GM23338 (cell line): ENCODE results near the gene LSP1.

Experiments
- EZH2 ChIP-seq: fragments of 200-600 bp; sonication (generic); IDR thresholded peaks from one replicate; pipeline ENCODE4 v1.8.0; 2017; ENCODE audit warnings: antibody characterized with exemption, mild to moderate bottlenecking, low read depth; ENCODE audit not compliant: unreplicated experiment
- EZH2phosphoT487 ChIP-seq: fragments of 200-600 bp; sonication (generic); IDR thresholded peaks from one replicate; pipeline ENCODE4 v1.8.1; 2018; ENCODE audit warnings: antibody characterized with exemption; ENCODE audit not compliant: unreplicated experiment
- JUNB ChIP-seq: IDR thresholded peaks from one replicate; pipeline ENCODE4 v1.6.1; 2016; ENCODE audit warnings: antibody characterized with exemption; ENCODE audit not compliant: unreplicated experiment
- POLR2AphosphoS5 ChIP-seq: IDR thresholded peaks from 2 replicates; pipeline ENCODE4 v1.6.1; 2016; ENCODE audit warnings: antibody characterized with exemption, low read depth
- ZNF331 ChIP-seq: fragments of 250-450 bp; sonication (Bioruptor Pico); IDR thresholded peaks from 2 replicates; pipeline ENCODE4 v1.5.0; 2020; ENCODE audit warnings: low read depth, mild to moderate bottlenecking, moderate library complexity
- TF ChIP-seq, protein P1 (sequence below), 2 experiments: fragments of 200-600 bp in 1 of 2; sonication (generic) in 1 of 2; conservative IDR thresholded peaks; 2 replicates each; pipeline versions ENCODE4 v1.5.1 to v1.6.1; 2016 to 2017; ENCODE audit warnings: antibody characterized with exemption in 2 of 2, low read depth in 2 of 2, mild to moderate bottlenecking in 2 of 2, moderate library complexity in 1 of 2
- TF ChIP-seq, protein P2 (sequence below): IDR thresholded peaks from one replicate; pipeline ENCODE4 v1.6.1; 2018; ENCODE audit warnings: antibody characterized with exemption; ENCODE audit not compliant: unreplicated experiment
- TF ChIP-seq, protein P3 (sequence below): IDR thresholded peaks from 2 replicates; pipeline ENCODE4 v1.6.1; 2016; ENCODE audit warnings: antibody characterized with exemption

DNA sequence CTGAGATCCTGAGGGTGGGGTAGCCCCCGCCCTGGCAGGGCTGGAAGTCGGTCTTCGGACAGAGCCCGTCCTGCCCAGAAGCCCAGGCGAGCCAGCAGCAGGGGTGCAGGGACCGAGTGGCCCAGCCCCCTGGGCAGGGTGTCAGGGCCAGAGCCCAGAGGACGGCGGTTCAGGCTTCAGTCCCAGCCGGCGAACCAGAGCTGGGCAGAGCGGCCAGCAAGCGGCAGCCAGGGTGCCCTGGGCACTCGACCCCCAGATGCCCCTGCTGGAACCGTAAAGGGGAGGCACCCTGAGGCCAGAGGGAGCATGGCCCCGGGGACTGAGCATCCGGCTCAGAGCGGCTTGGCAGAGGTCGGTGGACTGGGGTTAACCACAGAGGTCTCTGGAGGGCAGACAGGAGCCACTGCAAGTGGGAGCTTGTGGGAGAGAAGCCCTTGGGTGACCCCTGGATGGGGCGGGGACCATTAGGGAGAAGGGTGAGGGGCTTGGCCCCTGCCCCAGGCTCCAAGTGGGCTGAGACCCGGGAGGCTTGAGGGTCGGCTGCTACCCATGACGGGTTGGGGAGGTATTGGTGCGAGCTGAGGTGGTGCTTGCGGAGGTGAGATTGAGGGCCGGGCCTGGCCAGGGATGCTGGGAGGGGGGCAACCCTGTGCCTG lies 15.9 kb downstream of the LSP1 start:
- TF ChIP-seq, protein P1, sequence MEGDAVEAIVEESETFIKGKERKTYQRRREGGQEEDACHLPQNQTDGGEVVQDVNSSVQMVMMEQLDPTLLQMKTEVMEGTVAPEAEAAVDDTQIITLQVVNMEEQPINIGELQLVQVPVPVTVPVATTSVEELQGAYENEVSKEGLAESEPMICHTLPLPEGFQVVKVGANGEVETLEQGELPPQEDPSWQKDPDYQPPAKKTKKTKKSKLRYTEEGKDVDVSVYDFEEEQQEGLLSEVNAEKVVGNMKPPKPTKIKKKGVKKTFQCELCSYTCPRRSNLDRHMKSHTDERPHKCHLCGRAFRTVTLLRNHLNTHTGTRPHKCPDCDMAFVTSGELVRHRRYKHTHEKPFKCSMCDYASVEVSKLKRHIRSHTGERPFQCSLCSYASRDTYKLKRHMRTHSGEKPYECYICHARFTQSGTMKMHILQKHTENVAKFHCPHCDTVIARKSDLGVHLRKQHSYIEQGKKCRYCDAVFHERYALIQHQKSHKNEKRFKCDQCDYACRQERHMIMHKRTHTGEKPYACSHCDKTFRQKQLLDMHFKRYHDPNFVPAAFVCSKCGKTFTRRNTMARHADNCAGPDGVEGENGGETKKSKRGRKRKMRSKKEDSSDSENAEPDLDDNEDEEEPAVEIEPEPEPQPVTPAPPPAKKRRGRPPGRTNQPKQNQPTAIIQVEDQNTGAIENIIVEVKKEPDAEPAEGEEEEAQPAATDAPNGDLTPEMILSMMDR (conservative IDR thresholded peaks at IDR 0.05; ENCODE audit: low read depth in 2 of 2) = no peak
- TF ChIP-seq, protein P2, sequence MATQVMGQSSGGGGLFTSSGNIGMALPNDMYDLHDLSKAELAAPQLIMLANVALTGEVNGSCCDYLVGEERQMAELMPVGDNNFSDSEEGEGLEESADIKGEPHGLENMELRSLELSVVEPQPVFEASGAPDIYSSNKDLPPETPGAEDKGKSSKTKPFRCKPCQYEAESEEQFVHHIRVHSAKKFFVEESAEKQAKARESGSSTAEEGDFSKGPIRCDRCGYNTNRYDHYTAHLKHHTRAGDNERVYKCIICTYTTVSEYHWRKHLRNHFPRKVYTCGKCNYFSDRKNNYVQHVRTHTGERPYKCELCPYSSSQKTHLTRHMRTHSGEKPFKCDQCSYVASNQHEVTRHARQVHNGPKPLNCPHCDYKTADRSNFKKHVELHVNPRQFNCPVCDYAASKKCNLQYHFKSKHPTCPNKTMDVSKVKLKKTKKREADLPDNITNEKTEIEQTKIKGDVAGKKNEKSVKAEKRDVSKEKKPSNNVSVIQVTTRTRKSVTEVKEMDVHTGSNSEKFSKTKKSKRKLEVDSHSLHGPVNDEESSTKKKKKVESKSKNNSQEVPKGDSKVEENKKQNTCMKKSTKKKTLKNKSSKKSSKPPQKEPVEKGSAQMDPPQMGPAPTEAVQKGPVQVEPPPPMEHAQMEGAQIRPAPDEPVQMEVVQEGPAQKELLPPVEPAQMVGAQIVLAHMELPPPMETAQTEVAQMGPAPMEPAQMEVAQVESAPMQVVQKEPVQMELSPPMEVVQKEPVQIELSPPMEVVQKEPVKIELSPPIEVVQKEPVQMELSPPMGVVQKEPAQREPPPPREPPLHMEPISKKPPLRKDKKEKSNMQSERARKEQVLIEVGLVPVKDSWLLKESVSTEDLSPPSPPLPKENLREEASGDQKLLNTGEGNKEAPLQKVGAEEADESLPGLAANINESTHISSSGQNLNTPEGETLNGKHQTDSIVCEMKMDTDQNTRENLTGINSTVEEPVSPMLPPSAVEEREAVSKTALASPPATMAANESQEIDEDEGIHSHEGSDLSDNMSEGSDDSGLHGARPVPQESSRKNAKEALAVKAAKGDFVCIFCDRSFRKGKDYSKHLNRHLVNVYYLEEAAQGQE = no peak
- TF ChIP-seq EZH2 (no peak), EZH2phosphoT487 (no peak), POLR2AphosphoS5 (no peak), JUNB (no peak), ZNF331 (CRISPR knock-in tag) (no peak)
- TF ChIP-seq, protein P3, sequence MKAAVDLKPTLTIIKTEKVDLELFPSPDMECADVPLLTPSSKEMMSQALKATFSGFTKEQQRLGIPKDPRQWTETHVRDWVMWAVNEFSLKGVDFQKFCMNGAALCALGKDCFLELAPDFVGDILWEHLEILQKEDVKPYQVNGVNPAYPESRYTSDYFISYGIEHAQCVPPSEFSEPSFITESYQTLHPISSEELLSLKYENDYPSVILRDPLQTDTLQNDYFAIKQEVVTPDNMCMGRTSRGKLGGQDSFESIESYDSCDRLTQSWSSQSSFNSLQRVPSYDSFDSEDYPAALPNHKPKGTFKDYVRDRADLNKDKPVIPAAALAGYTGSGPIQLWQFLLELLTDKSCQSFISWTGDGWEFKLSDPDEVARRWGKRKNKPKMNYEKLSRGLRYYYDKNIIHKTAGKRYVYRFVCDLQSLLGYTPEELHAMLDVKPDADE = no peak
